Epithelial cell of esophagus (primary cell): ENCODE data around the gene SPAG9.

Source experiments
- DNase-seq: peaks from one replicate; pipeline ENCODE4 v3.0.0; 2010; ENCODE audit warnings: low read depth
- H3K4me3 ChIP-seq: 2 replicates; pipeline ENCODE4 v1.5.1; 2011; ENCODE audit warnings: mild to moderate bottlenecking, low read length, control low read depth
- CTCF ChIP-seq: IDR thresholded peaks from 2 replicates; pipeline ENCODE4 v1.5.1; 2011; ENCODE audit warnings: low read depth, mild to moderate bottlenecking, low read length, control low read depth, inconsistent platforms; ENCODE audit not compliant: insufficient read depth; ENCODE audit errors: missing control alignments

SPAG9 gene

GRCh38 chr17:50924800-50925199 lies 195.9 kb downstream of the SPAG9 start:
- no peak overlapping the region for H3K4me3 ChIP-seq
- DNase-seq = no peak
- no peak for TF ChIP-seq CTCF

GRCh38 chr17:50924300-50924699 lies 196.4 kb downstream of the SPAG9 start:
- no peak for TF ChIP-seq CTCF
- no peak overlapping the region for H3K4me3 ChIP-seq
- no peak for DNase-seq

- H3K4me3 ChIP-seq = no peak overlapping the region
- no peak for DNase-seq
- TF ChIP-seq CTCF = no peak
These were observed 197.1 kb downstream of the SPAG9 start for GRCh38 chr17:50923611-50924010.

DNA sequence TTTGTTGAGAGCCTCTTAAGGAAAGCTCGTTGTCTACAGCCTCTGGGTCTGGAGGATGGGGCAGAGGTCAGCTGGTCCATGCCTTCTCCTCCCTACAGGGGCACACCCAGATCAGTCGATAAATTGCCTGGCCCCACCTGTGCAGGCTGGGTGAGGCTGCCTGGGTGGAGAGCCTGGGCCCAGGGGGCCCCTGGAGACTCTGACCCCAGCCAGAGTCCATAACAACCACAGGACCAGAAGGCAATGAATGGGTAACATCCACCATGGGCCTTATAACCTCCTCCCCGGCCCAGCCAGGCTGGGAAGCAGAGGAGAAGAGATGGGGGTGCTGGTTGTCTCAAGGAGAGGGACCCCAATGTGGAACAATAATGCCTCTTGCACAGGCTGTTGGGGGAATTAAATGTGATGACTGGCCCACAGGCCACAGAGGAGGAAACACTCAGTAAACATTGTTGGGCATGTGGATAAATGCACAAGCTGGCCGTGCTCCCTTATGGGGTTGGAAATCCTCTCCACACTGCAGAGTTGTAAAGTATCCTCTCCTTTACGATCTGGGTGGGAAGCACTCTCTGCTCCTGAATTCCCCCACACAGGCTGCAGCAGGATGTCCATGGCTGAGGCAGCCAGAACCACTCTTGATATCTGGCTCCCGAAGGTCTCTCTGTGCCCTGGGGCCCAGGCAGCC lies 197.8 kb downstream of the SPAG9 start:
- no peak for TF ChIP-seq CTCF
- H3K4me3 ChIP-seq = no peak overlapping the region
- no peak for DNase-seq

GRCh38 chr17:50922107-50922506 lies 198.6 kb downstream of the SPAG9 start:
- H3K4me3 ChIP-seq = no peak overlapping the region
- DNase-seq = peak; percentile 85
- no peak for TF ChIP-seq CTCF

DNA sequence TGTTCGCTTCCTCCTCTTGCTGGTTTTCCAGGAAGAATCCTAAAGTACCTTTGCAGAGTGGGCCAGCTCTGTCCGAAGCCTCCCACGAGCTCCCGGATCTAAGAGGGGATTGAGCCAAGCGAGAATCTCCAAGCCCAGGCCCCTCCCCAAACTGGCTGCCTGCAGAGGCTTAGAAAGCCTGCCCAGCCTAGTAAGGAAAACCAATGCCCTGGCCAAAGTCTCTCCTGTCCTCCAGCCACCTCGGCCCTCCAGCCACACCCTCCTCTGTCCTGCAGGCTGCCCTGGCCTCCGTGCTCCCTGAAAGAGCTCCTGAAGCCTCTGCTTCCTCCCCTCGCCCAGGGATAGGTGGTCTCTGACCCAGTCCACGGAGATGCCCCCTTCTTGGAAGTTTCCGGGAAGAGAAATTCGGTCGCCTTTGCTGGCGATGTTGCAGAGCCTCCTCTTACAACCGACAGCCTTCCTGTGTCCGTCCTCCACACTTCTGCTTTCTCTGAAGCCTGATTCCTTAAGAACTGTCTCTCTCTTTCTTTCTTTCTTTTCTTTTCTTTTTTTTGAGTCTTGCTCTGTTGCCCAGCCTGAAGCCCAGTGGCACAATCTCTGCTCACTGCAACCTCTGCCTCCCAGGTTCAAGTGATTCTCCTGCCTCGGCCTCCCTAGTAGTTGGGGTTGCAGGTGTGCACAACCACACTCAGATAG lies 199.6 kb downstream of the SPAG9 start:
- TF ChIP-seq CTCF = no peak
- no peak for DNase-seq
- H3K4me3 ChIP-seq = no peak overlapping the region

DNA sequence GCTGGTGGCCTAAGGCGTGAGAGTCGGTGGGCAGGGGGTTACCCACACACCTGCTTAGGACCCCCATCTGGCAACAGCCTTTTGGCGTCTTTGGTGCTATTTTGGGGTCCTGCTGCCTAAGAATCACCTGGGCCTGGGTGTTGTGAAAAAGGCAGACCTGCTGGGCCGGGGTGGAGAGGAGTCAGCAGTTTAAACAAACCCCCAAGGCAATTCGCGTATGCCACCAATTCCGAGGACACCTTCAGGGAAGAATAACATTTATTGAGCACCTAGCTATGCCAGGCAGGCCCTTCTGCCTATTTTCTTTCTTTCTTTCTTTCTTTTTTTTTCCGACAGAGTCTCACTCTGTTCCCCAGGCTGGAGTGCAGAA lies 200.6 kb downstream of the SPAG9 start:
- peak; percentile 43 for DNase-seq
- H3K4me3 ChIP-seq = no peak overlapping the region
- no peak for TF ChIP-seq CTCF
